NCI-H2196 treated with DMSO at 0.1 percent for 48 hours (cell line): ENCODE results near the gene GRIN2D.
"Not testable (repeated sequence)": the region's sequence is repeated elsewhere in the genome, so short reads cannot be mapped to it uniquely, and the experiment has no call there.

ENCODE experiments used
- DNase-seq: peaks from one replicate; lab custom pipeline; 2025; ENCODE audit not compliant: unreplicated experiment; lab: John Stamatoyannopoulos, UW

The GRIN2D gene

GRCh38 chr19:48371367-48371766 lies 22.1 kb upstream of the GRIN2D start:
- DNase-seq: no peak

GRCh38 chr19:48371771-48372170 lies 21.7 kb upstream of the GRIN2D start:
- not testable (repeated sequence) for DNase-seq

GRCh38 chr19:48372904-48373303 lies 20.6 kb upstream of the GRIN2D start:
- DNase-seq: no peak

- no peak for DNase-seq
Measured at GRCh38 chr19:48373567-48373966, 19.9 kb upstream of the GRIN2D start.

- DNase-seq: no peak
Measured at GRCh38 chr19:48378194-48378570, 15.3 kb upstream of the GRIN2D start.

- DNase-seq: no peak
Measured at GRCh38 chr19:48379058-48379457, 14.4 kb upstream of the GRIN2D start.

GRCh38 chr19:48381178-48381950 lies 12.1 kb upstream of the GRIN2D start:
- no peak for DNase-seq

- DNase-seq: no peak
Measured at GRCh38 chr19:48382286-48382685, 11.2 kb upstream of the GRIN2D start.

- no peak for DNase-seq
Measured at GRCh38 chr19:48385461-48386087, 7.9 kb upstream of the GRIN2D start.

- DNase-seq: no peak
Measured at GRCh38 chr19:48386981-48387380, 6.5 kb upstream of the GRIN2D start.

GRCh38 chr19:48390188-48391099 lies 3.0 kb upstream of the GRIN2D start:
- DNase-seq: no peak

- peak; percentile 60 for DNase-seq
Measured at GRCh38 chr19:48391100-48392005, 2.1 kb upstream of the GRIN2D start, which contains the start of gene KDELR1. Gene KDELR1 (minus strand): TSS chr19:48391551. CDS start chr19:48391358, 193 bp downstream.

- DNase-seq: not testable (repeated sequence)
Measured at GRCh38 chr19:48392006-48392344, 1.5 kb upstream of the GRIN2D start.

GRCh38 chr19:48392860-48393558 lies 459 bp upstream of the GRIN2D start:
- DNase-seq: no peak

- DNase-seq: no peak
Measured at GRCh38 chr19:48394331-48395169, 1.1 kb downstream of the GRIN2D start.

GRCh38 chr19:48395170-48395455 lies 1.6 kb downstream of the GRIN2D start:
- no peak for DNase-seq

GRCh38 chr19:48395499-48395898 lies 2.0 kb downstream of the GRIN2D start:
- no peak for DNase-seq

GRCh38 chr19:48396016-48396823 lies 2.8 kb downstream of the GRIN2D start:
- DNase-seq: no peak

GRCh38 chr19:48396824-48397176 lies 3.3 kb downstream of the GRIN2D start:
- DNase-seq: no peak
